GM10266 (cell line): ENCODE data around the gene PPP2R2B.

Experiments
- DNase-seq: peaks from one replicate; pipeline ENCODE4 v3.0.0; 2012; ENCODE audit errors: extremely low spot score
- CTCF ChIP-seq: IDR thresholded peaks from 2 replicates; pipeline ENCODE4 v1.5.1; 2012; ENCODE audit warnings: mild to moderate bottlenecking, low read depth; ENCODE audit not compliant: control insufficient read depth, insufficient read depth; ENCODE audit errors: missing control alignments

Gene PPP2R2B

GRCh38 chr5:146894753-146895521 is 16.4 kb upstream of the PPP2R2B start:
- DNase-seq: no peak
- TF ChIP-seq CTCF: no peak

GRCh38 chr5:146893991-146894390 is 15.4 kb upstream of the PPP2R2B start:
- TF ChIP-seq CTCF: no peak
- DNase-seq: no peak

- no peak for TF ChIP-seq CTCF
- no peak for DNase-seq
These were observed 13.7 kb upstream of the PPP2R2B start for GRCh38 chr5:146892231-146892630.

GRCh38 chr5:146891511-146891910 is 13.0 kb upstream of the PPP2R2B start:
- no peak for TF ChIP-seq CTCF
- no peak for DNase-seq

GRCh38 chr5:146890731-146891440 is 12.3 kb upstream of the PPP2R2B start:
- no peak for TF ChIP-seq CTCF
- no peak for DNase-seq

GRCh38 chr5:146890066-146890465 is 11.5 kb upstream of the PPP2R2B start:
- no peak for DNase-seq
- TF ChIP-seq CTCF: no peak

GRCh38 chr5:146889169-146889568 is 10.6 kb upstream of the PPP2R2B start:
- DNase-seq: no peak
- no peak for TF ChIP-seq CTCF
